Activated naive CD4-positive, alpha-beta T cell (primary cell): Measurements from ENCODE around the gene PANX1.

ENCODE experiments used
- DNase-seq, 4 experiments: peaks; one replicate each; lab custom pipeline; 2025; lab: John Stamatoyannopoulos, UW

The PANX1 gene

DNA sequence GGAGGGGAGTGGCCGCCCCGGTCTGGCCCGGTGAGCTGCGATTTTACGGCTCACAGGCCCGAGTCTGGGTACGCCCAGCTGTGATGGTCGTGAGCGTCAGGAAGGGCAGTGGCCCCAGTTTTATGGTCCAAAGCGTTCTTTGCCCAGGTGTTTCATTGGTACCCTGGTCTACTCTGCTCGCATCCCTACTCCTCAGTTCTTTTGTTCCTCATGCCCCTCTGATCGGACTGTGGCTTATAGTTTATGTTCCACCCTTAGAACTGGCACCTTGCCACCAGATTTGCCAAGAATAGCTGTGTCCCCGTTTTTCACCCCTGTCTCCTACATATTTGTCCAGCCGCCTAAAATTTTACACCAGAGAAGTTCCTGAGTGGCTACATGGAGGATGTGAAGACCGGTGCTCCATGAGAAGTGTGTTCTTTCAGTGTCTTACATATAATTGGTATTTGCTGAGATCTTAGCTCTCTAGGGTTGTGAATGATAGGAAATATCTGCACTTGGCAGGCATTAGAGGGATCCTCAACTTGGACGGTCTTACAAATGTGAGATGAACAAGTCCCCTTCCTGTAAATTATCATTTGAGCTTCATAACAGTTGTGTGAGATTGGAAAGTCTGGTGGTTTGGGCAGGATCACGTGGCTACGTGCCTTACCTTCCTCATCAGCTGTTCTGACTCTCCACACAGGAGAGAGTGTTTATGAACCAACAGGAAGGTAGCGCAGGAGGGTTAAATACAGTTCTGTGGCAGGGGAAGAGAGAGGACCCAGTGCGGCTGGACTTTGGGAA is 1.1 kb downstream of the PANX1 start:
- no peak for DNase-seq

GRCh38 chr11:94130298-94131046 is 1.8 kb downstream of the PANX1 start:
- DNase-seq = no peak

- DNase-seq = no peak
These were observed 2.5 kb downstream of the PANX1 start for GRCh38 chr11:94131047-94131717.

GRCh38 chr11:94131718-94132115 is 3.1 kb downstream of the PANX1 start:
- no peak for DNase-seq

DNA sequence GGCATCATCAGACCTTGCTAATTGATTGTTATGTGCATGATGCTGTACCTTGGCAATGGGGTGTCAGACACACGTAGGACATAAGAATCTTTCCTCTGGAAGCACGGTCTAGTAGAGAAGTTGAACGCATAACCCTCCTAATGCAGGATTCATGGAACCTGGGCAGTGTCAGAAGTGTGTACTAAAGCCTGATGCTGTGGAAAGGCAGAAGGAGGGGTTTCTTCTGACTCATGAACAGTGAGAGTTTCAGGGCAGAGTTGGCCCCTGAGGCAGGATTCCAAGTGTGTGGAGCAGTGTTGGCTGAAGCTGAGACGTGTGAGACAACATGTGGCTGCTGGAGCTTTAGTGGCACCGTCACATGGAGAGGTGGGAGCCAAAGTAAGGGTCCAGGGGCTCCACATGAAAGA is 3.5 kb downstream of the PANX1 start:
- DNase-seq = no peak

DNA sequence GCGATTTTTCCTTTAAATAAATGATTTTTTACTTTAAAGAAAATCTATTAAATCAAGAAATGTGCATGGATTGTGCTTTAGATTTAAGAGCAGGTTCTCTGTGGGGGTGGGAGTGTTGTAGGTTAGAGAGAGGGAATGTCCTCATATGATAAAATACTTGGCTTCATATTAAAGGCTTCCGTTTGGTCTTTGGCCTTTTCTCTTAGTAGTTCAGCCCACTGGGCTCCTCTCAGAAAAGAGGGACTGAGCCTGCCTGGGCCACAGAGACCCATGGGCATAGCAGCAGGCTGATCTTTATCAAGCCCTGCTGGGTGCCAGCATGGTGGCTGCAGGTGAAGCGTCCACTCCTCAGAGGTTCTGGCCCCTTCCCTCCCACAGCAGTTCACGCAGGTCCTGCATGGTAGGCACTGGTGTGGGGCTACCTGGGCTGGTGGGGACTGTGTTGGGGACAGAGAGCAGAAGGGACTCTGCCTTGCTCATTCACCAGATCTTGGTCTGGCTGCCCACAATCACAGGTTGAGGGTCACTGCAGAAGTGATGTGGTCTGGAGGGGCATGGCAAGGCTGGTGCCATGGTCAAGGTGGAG is 4.3 kb downstream of the PANX1 start:
- DNase-seq = no peak

DNA sequence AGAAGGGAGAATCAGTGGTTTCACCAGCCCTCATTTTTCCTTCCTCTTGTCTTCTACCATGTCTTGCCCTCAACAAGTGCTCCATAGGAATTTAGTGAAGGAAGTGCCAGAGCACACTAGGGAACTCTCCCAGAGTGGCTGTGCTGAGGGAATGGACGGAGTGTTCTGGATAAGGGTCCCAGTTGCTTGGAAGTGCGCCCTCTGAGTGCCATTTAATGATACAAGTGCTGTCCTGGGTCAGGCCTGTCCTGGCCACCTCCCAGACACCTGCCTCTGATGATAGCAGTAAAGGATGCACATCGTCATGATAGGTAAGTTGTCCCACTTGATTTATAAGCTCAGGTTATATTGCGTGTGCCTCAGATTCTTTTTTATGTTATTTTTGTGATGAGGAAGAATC is 5.1 kb downstream of the PANX1 start:
- DNase-seq = no peak

- DNase-seq = no peak
These were observed 6.2 kb downstream of the PANX1 start for GRCh38 chr11:94134651-94135512.

DNA sequence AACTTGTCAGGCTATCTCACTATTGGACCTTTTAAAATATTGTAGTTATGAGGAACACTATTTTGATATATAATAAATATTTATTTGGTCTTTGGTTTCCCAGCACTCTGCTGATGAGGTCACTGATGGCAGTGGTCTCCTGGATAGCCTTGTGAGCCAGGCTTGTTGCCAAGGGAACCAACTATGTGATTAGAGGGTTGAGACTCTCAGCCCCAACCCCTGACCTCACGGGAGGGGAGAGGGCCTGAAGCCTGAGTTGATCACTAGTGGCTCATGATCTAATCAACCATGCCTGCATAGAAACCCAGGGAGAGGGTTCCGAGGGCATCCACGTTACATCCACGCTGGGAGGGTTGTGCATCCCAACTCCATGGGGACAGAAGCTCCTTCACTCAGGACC is 10.8 kb downstream of the PANX1 start:
- no peak for DNase-seq

DNA sequence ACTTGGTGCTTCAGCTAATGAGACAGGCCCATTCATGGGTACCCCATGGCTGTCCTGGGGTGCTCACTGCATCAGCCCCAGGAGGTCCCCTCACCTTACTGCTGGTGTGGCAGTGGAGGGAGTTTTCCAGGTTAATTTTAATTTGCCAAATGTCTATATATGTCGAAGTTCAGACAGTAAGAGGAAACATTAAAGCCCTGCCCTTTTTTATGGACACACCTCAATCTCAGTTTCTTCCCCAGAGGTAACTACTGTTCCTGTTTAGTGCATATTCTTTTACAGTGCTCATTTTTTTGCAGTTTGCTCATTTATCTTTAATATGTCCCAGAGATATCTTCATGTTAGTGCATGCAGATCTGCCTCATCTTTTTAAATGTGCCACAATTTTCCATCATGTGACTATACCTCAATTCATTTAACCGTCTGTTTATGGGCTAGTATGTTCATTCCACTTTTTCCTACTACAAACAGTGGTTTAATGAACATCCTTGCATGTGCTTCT is 11.6 kb downstream of the PANX1 start:
- no peak for DNase-seq

DNA sequence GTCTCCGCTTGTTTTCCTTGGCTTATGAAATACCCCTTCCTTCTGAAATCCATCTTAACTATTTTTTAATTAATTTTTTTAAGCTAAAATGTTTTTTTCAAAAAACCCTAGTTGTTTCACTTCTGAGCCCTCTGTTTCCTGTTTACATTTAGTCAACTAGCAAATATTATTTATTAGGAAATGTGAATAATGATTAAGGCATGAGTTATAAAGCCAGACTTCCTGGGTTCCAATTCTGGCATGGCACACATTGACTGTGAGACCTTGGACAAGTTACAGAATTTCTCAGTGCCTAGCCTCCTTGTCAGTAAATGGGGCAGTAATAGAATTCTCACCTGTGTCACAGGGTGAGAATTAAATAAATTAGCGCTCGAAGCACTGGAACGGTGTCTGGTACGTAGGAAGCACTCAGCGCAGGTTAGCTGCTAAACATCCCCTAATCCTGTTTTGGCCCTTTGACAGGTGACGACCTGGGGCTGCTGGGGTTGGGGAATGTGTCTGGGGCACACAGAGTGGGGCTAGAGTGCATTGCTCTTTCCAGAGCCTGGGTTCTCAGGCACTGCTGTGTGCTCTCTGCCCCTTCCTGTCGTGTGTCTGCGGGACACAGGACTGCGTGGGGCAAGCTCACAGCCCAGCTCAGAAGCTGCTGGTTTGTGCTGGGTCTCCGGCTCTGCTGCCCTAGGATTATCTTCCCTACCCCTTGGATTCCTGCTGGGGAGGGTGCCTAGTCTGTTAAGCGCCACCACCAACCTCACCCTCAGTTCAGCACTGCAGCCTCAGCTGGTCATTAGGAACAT is 13.1 kb downstream of the PANX1 start:
- no peak for DNase-seq

GRCh38 chr11:94142308-94143281 is 14.0 kb downstream of the PANX1 start:
- no peak for DNase-seq

GRCh38 chr11:94144216-94144615 is 15.6 kb downstream of the PANX1 start:
- no peak for DNase-seq

DNA sequence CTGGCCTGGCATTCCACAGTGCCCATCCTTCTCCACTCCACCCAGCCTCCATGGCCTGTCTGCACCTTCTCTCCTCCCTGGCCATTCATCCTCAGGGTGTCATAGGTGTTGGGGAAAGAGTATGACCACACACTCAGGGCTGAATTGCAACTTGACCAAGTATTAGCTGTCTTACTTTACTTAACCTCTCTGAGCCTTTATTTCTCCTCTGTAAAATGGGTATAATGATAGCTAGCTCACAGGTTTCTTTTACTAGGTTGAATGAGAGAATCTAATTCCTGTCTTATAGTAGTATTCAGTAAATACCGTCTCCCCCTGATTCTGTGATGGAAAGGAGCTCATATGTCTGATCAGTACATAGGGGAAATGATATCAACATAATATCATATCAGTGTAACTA is 16.0 kb downstream of the PANX1 start:
- DNase-seq = no peak

DNA sequence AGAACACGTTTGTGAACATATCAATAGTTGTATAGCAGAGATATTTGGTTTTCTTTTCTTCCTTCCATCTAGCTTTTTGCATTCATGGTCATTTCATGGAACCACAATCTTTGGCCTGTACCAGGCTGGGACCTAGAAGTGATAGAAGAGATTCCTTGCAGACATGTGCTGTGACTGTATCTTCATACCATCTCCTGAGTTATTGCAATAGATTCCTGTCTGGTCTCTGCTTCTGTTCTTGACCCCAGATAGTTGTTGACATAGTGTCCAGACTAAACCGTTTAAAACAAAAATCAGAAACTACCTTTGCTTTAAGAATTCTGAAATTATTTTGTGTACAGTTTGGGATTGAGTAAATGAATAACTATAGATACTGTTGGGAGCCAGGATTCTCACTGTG is 16.8 kb downstream of the PANX1 start:
- DNase-seq = no peak

DNA sequence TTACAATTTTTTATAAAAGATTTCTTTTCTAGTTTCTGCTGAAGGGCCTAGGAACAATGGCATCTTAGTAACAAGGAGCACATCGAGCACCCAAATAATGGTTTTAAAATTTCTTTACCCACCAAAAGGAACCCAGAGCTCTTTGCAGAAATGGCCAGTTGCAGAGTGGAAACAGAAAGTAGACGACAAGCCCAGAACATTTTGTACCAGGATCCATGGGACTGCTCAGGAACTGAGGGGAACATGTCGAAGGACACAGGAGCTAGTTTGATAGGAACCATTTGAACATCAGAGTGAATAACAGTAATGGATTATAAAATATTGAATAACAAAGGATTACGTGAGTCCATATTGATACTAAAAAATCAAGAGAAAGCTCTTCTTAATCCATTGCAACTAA is 17.3 kb downstream of the PANX1 start:
- DNase-seq = no peak

DNA sequence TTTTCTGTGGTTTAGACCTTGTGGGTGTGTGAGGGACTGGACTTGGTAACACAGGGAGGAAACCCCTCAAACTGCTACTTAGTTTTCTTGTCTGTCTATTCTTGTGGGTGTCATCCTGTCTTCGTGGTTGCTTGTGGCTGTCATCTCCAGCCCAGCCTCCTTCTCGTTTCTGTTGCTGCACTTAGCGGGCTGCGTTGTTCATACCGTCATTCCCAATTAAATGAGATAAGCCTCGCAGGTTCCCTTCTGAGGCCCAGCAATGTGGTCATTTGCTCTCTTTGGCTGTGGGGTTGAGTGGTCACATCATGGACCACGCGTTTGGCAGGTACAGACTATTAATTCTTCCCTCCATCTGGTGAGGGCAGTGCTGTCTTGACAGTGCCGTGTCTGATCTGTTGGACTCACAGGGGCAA is 18.8 kb downstream of the PANX1 start:
- DNase-seq = no peak

DNA sequence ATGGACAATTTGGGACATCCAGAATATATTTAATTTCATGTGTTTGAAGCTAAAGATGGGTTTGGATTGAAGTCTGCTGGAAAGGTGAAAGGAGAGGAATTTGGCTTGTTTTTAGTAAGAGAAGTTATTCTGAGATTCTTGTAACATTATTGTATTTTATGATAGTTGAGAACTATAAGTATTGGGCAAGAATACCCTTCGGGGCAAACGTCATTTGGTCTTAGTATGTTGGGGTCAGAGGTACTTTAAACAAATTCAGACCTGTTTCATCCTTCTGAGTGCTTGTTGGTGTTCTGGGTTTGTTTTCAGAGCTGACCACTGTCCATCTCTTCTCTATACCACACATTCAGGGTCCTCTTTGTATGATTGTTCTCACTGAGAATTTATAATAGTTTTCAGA is 19.5 kb downstream of the PANX1 start:
- DNase-seq = no peak

GRCh38 chr11:94149431-94150017 is 20.9 kb downstream of the PANX1 start:
- no peak for DNase-seq
